ENCODE data around the gene CLCN2.
A peak's percentile ranks its signal among the peaks of the same experiment; 100 is the strongest.

DNA sequence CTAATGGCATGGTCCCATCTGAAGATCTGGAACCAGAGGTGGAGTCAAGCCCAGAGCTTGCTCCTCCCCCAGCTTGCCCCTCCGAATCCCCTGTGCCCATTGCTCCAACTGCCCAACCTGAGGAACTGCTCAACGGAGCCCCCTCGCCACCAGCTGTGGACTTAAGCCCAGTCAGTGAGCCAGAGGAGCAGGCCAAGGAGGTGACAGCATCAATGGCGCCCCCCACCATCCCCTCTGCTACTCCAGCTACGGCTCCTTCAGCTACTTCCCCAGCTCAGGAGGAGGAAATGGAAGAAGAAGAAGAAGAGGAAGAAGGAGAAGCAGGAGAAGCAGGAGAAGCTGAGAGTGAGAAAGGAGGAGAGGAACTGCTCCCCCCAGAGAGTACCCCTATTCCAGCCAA, 39.7 kb downstream of the CLCN2 start:
- TF ChIP-seq, protein P1, sequence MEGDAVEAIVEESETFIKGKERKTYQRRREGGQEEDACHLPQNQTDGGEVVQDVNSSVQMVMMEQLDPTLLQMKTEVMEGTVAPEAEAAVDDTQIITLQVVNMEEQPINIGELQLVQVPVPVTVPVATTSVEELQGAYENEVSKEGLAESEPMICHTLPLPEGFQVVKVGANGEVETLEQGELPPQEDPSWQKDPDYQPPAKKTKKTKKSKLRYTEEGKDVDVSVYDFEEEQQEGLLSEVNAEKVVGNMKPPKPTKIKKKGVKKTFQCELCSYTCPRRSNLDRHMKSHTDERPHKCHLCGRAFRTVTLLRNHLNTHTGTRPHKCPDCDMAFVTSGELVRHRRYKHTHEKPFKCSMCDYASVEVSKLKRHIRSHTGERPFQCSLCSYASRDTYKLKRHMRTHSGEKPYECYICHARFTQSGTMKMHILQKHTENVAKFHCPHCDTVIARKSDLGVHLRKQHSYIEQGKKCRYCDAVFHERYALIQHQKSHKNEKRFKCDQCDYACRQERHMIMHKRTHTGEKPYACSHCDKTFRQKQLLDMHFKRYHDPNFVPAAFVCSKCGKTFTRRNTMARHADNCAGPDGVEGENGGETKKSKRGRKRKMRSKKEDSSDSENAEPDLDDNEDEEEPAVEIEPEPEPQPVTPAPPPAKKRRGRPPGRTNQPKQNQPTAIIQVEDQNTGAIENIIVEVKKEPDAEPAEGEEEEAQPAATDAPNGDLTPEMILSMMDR (IDR thresholded peaks at IDR 0.05 in 8 of 11, conservative IDR thresholded peaks at IDR 0.05 in 3 of 11): no peak
- peak in 1 of 3 donors; percentile 57 for TF ChIP-seq POLR2AphosphoS5 (IDR thresholded peaks at IDR 0.05)

Data from spleen (tissue), 7 donors.